22Rv1 (cell line): ENCODE results near the gene UBE2L5.

ENCODE experiments used
- ZFX ChIP-seq: fragments of 450-650 bp; IDR thresholded peaks from 2 replicates; pipeline ENCODE4 v1.6.1; 2017; ENCODE audit warnings: antibody characterized with exemption, borderline replicate concordance
- TF ChIP-seq, protein P1 (sequence below): fragments of 450-650 bp; IDR thresholded peaks from 2 replicates; pipeline ENCODE4 v1.5.1; 2017; ENCODE audit warnings: mild to moderate bottlenecking

DNA sequence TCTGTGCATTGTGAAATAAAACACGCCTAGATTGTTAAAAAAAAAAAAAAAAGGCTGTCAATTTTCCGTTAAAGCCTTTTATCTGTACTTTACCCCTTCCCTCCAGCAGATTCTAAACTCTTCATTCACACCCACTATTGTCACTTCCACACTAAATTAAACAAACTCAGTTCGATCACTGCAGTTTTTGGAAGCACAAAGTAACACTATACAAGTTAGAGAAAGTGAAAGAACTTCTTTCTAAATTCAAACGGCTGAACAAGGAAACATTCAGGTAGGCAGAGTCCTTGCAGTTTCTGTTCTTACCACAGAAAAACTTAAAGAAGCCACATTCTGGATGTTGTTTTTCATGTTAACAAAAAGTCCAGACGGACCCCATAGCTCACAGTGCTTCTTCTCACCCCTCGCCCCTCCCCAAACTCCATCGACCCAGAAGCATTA lies 27.5 kb upstream of the UBE2L5 start:
- TF ChIP-seq, protein P1, sequence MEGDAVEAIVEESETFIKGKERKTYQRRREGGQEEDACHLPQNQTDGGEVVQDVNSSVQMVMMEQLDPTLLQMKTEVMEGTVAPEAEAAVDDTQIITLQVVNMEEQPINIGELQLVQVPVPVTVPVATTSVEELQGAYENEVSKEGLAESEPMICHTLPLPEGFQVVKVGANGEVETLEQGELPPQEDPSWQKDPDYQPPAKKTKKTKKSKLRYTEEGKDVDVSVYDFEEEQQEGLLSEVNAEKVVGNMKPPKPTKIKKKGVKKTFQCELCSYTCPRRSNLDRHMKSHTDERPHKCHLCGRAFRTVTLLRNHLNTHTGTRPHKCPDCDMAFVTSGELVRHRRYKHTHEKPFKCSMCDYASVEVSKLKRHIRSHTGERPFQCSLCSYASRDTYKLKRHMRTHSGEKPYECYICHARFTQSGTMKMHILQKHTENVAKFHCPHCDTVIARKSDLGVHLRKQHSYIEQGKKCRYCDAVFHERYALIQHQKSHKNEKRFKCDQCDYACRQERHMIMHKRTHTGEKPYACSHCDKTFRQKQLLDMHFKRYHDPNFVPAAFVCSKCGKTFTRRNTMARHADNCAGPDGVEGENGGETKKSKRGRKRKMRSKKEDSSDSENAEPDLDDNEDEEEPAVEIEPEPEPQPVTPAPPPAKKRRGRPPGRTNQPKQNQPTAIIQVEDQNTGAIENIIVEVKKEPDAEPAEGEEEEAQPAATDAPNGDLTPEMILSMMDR = no peak
- TF ChIP-seq ZFX = no peak
